GM12801 (cell line): ENCODE data around the gene ZNF765.

Source experiments
- TF ChIP-seq, protein P1 (sequence below): IDR thresholded peaks from one replicate; pipeline ENCODE4 v1.5.1; 2011; ENCODE audit warnings: control low read depth; ENCODE audit not compliant: insufficient read length; ENCODE audit errors: extremely low read depth

ZNF765 gene

DNA sequence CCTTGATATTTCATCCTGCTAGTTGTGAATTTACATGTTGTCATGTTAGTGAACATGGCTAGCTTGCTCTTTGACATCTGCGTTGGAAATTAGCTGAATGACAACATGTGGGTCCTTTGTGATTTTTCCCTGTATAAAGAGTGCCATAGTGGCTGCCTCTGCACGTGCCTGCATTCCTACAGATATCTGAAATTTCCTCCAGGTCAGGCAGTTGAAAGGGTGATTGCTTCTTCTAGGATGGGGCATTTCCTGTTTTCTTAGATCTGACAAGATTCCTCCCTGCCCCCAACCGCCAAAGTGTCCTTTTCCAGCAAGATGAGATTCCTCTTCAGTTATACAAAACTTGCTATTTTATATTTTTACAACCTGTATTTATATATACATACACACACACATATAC, 20.7 kb upstream of the ZNF765 start:
- TF ChIP-seq, protein P1, sequence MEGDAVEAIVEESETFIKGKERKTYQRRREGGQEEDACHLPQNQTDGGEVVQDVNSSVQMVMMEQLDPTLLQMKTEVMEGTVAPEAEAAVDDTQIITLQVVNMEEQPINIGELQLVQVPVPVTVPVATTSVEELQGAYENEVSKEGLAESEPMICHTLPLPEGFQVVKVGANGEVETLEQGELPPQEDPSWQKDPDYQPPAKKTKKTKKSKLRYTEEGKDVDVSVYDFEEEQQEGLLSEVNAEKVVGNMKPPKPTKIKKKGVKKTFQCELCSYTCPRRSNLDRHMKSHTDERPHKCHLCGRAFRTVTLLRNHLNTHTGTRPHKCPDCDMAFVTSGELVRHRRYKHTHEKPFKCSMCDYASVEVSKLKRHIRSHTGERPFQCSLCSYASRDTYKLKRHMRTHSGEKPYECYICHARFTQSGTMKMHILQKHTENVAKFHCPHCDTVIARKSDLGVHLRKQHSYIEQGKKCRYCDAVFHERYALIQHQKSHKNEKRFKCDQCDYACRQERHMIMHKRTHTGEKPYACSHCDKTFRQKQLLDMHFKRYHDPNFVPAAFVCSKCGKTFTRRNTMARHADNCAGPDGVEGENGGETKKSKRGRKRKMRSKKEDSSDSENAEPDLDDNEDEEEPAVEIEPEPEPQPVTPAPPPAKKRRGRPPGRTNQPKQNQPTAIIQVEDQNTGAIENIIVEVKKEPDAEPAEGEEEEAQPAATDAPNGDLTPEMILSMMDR: no peak

DNA sequence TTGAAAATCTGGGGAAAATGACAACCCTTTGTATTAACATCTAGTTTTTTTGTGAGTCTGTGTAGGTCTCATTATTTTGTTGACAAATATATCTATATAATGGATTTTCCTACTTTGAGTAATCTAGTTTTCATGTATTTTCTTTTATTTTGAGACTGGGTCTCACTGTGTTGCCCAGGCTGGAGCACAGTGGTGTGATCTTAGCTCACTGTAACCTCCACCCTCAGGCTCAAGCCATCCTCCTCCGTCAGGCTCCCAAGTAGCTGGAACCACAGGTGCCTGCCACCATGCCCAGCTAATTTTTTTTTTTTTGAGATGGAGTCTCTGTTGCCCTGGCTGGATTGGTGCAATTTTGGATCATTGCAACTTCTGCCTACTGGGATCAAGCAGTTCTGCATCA, 20.2 kb upstream of the ZNF765 start:
- TF ChIP-seq, protein P1: no peak

DNA sequence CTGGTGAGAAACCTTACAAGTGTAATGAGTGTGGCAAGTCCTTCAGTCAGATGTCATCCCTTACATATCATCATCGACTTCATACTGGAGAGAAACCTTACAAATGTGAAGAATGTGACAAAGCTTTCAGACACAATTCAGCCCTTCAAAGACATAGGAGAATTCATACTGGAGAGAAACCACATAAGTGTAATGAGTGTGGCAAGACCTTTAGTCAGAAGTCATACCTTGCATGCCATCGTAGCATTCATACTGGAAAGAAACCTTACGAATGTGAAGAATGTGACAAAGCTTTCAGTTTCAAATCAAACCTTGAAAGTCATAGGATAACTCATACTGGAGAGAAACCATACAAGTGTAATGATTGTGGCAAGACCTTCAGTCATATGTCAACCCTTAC, 13.6 kb upstream of the ZNF765 start:
- TF ChIP-seq, protein P1: no peak

DNA sequence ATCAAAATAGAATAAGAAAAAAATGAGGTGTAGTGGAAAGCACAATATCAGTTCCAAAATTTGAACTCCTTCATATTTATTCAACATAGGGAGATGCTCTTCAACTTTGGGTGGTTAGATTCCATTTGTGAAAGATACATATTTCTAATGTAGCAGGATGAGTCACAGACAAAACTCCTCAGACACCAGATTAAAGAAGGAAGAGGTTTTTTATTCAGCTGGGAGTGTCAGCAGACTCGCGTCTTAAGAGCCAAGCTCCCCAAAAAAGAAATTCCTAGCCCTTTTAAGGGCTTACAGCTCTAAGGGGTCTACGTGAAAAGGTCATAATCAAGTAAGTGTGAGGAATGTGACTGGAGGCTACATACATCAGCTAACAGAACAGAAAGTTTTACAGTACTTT, 6.8 kb upstream of the ZNF765 start:
- TF ChIP-seq, protein P1: no peak

DNA sequence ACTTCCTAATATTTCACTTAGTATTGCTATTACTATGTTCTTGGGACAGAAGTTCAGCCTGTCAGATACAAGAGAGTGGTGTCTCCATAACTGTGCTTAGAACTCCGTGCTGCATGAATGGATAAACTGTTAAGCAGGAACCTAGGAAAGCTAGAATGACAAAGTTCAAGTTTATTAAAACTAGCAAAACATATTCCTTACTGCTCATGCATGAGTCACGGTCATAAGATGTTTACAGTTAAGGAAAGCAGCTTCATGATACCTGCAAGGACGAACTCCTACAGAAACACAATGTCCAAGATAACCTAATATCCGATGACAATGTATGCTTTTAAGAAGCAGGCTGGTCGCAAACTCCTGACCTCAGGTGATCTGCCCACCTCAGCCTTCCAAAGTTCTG, 6.0 kb upstream of the ZNF765 start:
- TF ChIP-seq, protein P1: no peak

DNA sequence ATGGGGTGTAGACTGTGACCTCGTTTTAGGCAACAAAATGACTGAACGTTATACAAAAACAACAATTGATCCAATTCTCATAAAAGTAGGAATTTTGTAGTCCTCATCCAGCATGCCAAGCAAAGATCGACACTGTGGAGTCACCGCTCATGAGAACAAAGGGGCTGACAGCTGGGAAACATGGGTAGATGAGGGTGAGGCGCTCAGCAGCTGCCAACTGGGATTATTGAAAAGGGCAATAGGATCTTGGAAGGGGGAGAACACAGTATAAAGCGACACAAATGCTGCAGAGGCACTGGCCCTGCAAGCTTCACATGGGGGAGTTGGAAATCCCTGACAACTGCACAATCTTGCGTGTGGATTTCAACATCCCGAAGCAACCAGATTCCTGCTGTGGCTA, 5.4 kb upstream of the ZNF765 start:
- TF ChIP-seq, protein P1: no peak

DNA sequence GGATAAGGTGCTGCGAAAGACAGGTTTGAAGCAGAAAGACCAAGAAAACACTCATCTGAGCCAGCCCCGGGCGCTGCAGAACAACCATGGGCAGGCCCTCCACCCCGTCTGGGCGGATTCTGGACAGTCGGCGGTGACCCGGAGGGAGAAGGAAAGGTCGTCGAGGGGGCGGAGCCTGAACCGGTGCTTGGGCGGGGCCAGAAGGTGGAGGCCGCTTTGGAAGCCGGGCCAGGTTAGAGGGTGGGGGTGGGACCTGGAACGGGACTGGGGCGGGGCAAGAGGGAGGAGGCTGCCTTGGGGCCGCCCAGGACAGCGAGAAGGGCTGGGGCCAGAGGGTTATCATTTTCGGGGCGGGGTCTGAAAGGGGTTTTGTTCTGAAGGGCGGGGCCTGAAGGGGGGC, 5.0 kb upstream of the ZNF765 start:
- TF ChIP-seq, protein P1: no peak

DNA sequence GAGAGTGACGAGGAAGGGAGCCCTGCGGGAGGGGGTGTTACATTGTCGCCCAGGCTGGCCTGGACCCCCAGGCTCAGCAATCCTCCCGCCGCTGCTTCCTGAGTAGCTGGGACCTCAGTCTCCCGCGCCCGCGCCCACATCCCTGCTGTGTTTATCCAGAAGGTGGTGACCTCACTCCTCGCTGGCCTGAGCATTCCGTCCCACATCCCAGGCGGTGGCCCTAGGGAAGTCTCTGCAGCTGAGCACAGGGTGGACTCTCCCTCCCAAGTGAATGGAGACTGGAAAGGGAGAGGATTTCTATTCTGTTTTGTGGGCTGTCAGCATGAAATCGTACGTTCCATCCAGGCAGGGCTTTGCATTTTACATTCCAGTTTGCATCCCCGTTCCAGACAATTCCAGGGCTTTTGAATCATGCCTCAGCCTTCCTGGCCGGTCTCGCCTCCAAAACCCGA, 401 bp upstream of the ZNF765 start:
- TF ChIP-seq, protein P1: no peak
